Measurements from ENCODE around the gene NDUFA11. TPM values are rescaled to one million over a fixed set of nuclear protein-coding genes. Genes with fewer than 3 reads are reported as not detected.

Gene NDUFA11
- total RNA-seq, 4 donors from 2014 or later = 80.9 to 245 (median 174) TPM

- no peak overlapping the region for H3K27ac ChIP-seq
Measured at GRCh38 chr19:5881543-5882299, 21.9 kb downstream of the NDUFA11 start.

GRCh38 chr19:5880604-5881078, 22.9 kb downstream of the NDUFA11 start:
- H3K27ac ChIP-seq = no peak overlapping the region
- H3K4me3 ChIP-seq = no peak overlapping the region
- H3K4me1 ChIP-seq = peaks cover 9% of the 10 kb centered on the region
- no peak for DNase-seq (ENCODE audit: low spot score in 2 of 2)
- no peaks in the 10 kb centered on the region for H3K9me3 ChIP-seq
- H3K27me3 ChIP-seq = peaks cover 23% of the 10 kb centered on the region
- H3K36me3 ChIP-seq = no peaks in the 10 kb centered on the region
- TF ChIP-seq CTCF (IDR thresholded peaks at IDR 0.05) (no peak), EP300 (IDR thresholded peaks at IDR 0.05) (no peak), POLR2AphosphoS5 (IDR thresholded peaks at IDR 0.05) (no peak), POLR2A (IDR thresholded peaks at IDR 0.05) (no peak)
- 15% methylated on average over 12 of the region's 15 CpGs for WGBS

More at GRCh38 chr19:5881543-5882299, 21.9 kb downstream of the NDUFA11 start:
- TF ChIP-seq POLR2A (IDR thresholded peaks at IDR 0.05) = no peak
- no peak for TF ChIP-seq EP300 (IDR thresholded peaks at IDR 0.05)
- TF ChIP-seq CTCF (IDR thresholded peaks at IDR 0.05) = no peak
- no peak for TF ChIP-seq POLR2AphosphoS5 (IDR thresholded peaks at IDR 0.05)
- peaks cover 23% of the 10 kb centered on the region for H3K27me3 ChIP-seq
- H3K9me3 ChIP-seq = no peaks in the 10 kb centered on the region
- DNase-seq (ENCODE audit: low spot score in 2 of 2) = no peak
- H3K4me1 ChIP-seq = peaks cover 9% of the 10 kb centered on the region
- WGBS = 63% methylated on average over 16 of the region's 19 CpGs
- H3K4me3 ChIP-seq = no peak overlapping the region
- H3K36me3 ChIP-seq = no peaks in the 10 kb centered on the region

- DNase-seq (ENCODE audit: low spot score in 2 of 2) = no peak
- Histone ChIP-seq H3K27me3 (peaks cover 23% of the 10 kb centered on the region), H3K27ac (no peak overlapping the region), H3K4me3 (no peak overlapping the region), H3K4me1 (peaks cover 9% of the 10 kb centered on the region), H3K36me3 (no peaks in the 10 kb centered on the region), H3K9me3 (no peaks in the 10 kb centered on the region)
- TF ChIP-seq CTCF (IDR thresholded peaks at IDR 0.05) (no peak), POLR2AphosphoS5 (IDR thresholded peaks at IDR 0.05) (no peak), POLR2A (IDR thresholded peaks at IDR 0.05) (no peak), EP300 (IDR thresholded peaks at IDR 0.05) (no peak)
- 52% methylated on average over 5 of the region's 6 CpGs for WGBS
Measured at GRCh38 chr19:5880196-5880595, 23.4 kb downstream of the NDUFA11 start.

- H3K27me3 ChIP-seq = peaks cover 23% of the 10 kb centered on the region
- WGBS = 81% methylated on average over 9 of the region's 9 CpGs
Measured at GRCh38 chr19:5877882-5878281, 25.7 kb downstream of the NDUFA11 start.

More at GRCh38 chr19:5877882-5878281, 25.7 kb downstream of the NDUFA11 start:
- TF ChIP-seq POLR2AphosphoS5 (IDR thresholded peaks at IDR 0.05) (no peak), CTCF (IDR thresholded peaks at IDR 0.05) (no peak), EP300 (IDR thresholded peaks at IDR 0.05) (no peak)
- no peaks in the 10 kb centered on the region for H3K9me3 ChIP-seq
- peaks cover 9% of the 10 kb centered on the region for H3K4me1 ChIP-seq
- no peak for DNase-seq (ENCODE audit: low spot score in 2 of 2)
- H3K27ac ChIP-seq = no peak overlapping the region
- H3K4me3 ChIP-seq = no peak overlapping the region
- H3K36me3 ChIP-seq = no peaks in the 10 kb centered on the region

Measured in suprapubic skin (tissue), 4 donors.